Neuron (in vitro differentiated cells): ENCODE measurements around the gene SPEM1.

Source experiments
- H2AFZ ChIP-seq: one replicate; pipeline ENCODE4 v1.6.1; 2013; ENCODE audit warnings: low read depth, mild to moderate bottlenecking, inconsistent platforms, low read length, moderate library complexity
- H3K27me3 ChIP-seq: one replicate; pipeline ENCODE4 v1.6.1; 2013; ENCODE audit warnings: low read length; ENCODE audit not compliant: insufficient read depth
- H3K36me3 ChIP-seq: one replicate; pipeline ENCODE4 v1.6.1; 2013; ENCODE audit warnings: low read length; ENCODE audit not compliant: insufficient read depth
- H3K4me1 ChIP-seq: one replicate; pipeline ENCODE4 v1.6.1; 2013; ENCODE audit warnings: low read length; ENCODE audit not compliant: insufficient read depth
- H3K4me3 ChIP-seq: 2 replicates; pipeline ENCODE4 v1.5.1; 2013; ENCODE audit warnings: mild to moderate bottlenecking, low read length, moderate library complexity
- H3K9me3 ChIP-seq: one replicate; pipeline ENCODE4 v1.6.1; 2013; ENCODE audit warnings: low read length

The SPEM1 gene

GRCh38 chr17:7419819-7420610 is at the start of gene SPEM1:
TSS of gene SPEM1 (plus strand) at chr17:7420324. CDS start at chr17:7420385, 61 bp downstream.
- H2AFZ ChIP-seq, result no peak within 1 kb of the TSS
- H3K4me1 ChIP-seq, result peaks cover 39% of the 10 kb centered on the region
- no peaks in the 10 kb centered on the region for H3K27me3 ChIP-seq
- no peaks in the 10 kb centered on the region for H3K9me3 ChIP-seq
- H3K36me3 ChIP-seq, result peaks cover 21% of the 10 kb centered on the region
- no peak within 1 kb of the TSS for H3K4me3 ChIP-seq

- no peaks in the 10 kb centered on the region for H3K36me3 ChIP-seq
- no peak overlapping the region for H3K4me3 ChIP-seq
- H3K27me3 ChIP-seq, result no peaks in the 10 kb centered on the region
- no peak overlapping the region for H2AFZ ChIP-seq
- no peaks in the 10 kb centered on the region for H3K9me3 ChIP-seq
- H3K4me1 ChIP-seq, result peaks cover 6% of the 10 kb centered on the region
These were observed 49.3 kb upstream of the SPEM1 start for GRCh38 chr17:7370853-7371252.

GRCh38 chr17:7374353-7374752 is 45.8 kb upstream of the SPEM1 start:
- H3K9me3 ChIP-seq, result peaks cover 4% of the 10 kb centered on the region
- no peaks in the 10 kb centered on the region for H3K4me1 ChIP-seq
- H3K36me3 ChIP-seq, result no peaks in the 10 kb centered on the region
- H2AFZ ChIP-seq, result no peak overlapping the region
- H3K27me3 ChIP-seq, result peaks cover 3% of the 10 kb centered on the region
- no peak overlapping the region for H3K4me3 ChIP-seq

- peaks cover 21% of the 10 kb centered on the region for H3K9me3 ChIP-seq
- no peaks in the 10 kb centered on the region for H3K4me1 ChIP-seq
- H2AFZ ChIP-seq, result no peak overlapping the region
- no peaks in the 10 kb centered on the region for H3K36me3 ChIP-seq
- peaks cover 46% of the 10 kb centered on the region for H3K27me3 ChIP-seq
- no peak overlapping the region for H3K4me3 ChIP-seq
These were observed 41.0 kb upstream of the SPEM1 start for GRCh38 chr17:7379134-7379533.

GRCh38 chr17:7380321-7380720 is 39.8 kb upstream of the SPEM1 start:
- peaks cover 21% of the 10 kb centered on the region for H3K9me3 ChIP-seq
- no peaks in the 10 kb centered on the region for H3K4me1 ChIP-seq
- no peak overlapping the region for H3K4me3 ChIP-seq
- H3K36me3 ChIP-seq, result no peaks in the 10 kb centered on the region
- H3K27me3 ChIP-seq, result peaks cover 50% of the 10 kb centered on the region
- no peak overlapping the region for H2AFZ ChIP-seq

GRCh38 chr17:7380855-7381683 is 39.1 kb upstream of the SPEM1 start, which contains the start of gene TNK1:
TSS of gene TNK1 (plus strand) at chr17:7381089. CDS start at chr17:7382927, 1,838 bp downstream.
- H2AFZ ChIP-seq, result no peak within 1 kb of the TSS
- peaks cover 50% of the 10 kb centered on the region for H3K27me3 ChIP-seq
- peaks cover 21% of the 10 kb centered on the region for H3K9me3 ChIP-seq
- H3K4me1 ChIP-seq, result no peaks in the 10 kb centered on the region
- H3K4me3 ChIP-seq, result no peak within 1 kb of the TSS
- H3K36me3 ChIP-seq, result no peaks in the 10 kb centered on the region

GRCh38 chr17:7382901-7383300 is 37.2 kb upstream of the SPEM1 start:
- H3K4me1 ChIP-seq, result no peaks in the 10 kb centered on the region
- peaks cover 21% of the 10 kb centered on the region for H3K9me3 ChIP-seq
- peaks cover 50% of the 10 kb centered on the region for H3K27me3 ChIP-seq
- no peak overlapping the region for H2AFZ ChIP-seq
- H3K4me3 ChIP-seq, result no peak overlapping the region
- H3K36me3 ChIP-seq, result no peaks in the 10 kb centered on the region

- Histone ChIP-seq H3K4me1 (no peaks in the 10 kb centered on the region), H2AFZ (no peak overlapping the region), H3K4me3 (no peak overlapping the region), H3K27me3 (peaks cover 50% of the 10 kb centered on the region), H3K9me3 (peaks cover 21% of the 10 kb centered on the region), H3K36me3 (peaks cover 1% of the 10 kb centered on the region)
These were observed 36.8 kb upstream of the SPEM1 start for GRCh38 chr17:7383371-7383741.

GRCh38 chr17:7383742-7384488 is 36.2 kb upstream of the SPEM1 start:
- Histone ChIP-seq H3K27me3 (peaks cover 50% of the 10 kb centered on the region), H3K36me3 (peaks cover 6% of the 10 kb centered on the region), H3K4me3 (no peak overlapping the region), H3K4me1 (no peaks in the 10 kb centered on the region), H3K9me3 (peaks cover 21% of the 10 kb centered on the region), H2AFZ (no peak overlapping the region)

GRCh38 chr17:7384489-7385081 is 35.5 kb upstream of the SPEM1 start:
- H3K9me3 ChIP-seq, result peaks cover 15% of the 10 kb centered on the region
- peaks cover 45% of the 10 kb centered on the region for H3K27me3 ChIP-seq
- H3K36me3 ChIP-seq, result peaks cover 11% of the 10 kb centered on the region
- H3K4me1 ChIP-seq, result no peaks in the 10 kb centered on the region
- no peak overlapping the region for H3K4me3 ChIP-seq
- H2AFZ ChIP-seq, result no peak overlapping the region

GRCh38 chr17:7388856-7389255 is 31.3 kb upstream of the SPEM1 start:
- Histone ChIP-seq H3K27me3 (peaks cover 5% of the 10 kb centered on the region), H2AFZ (no peak overlapping the region), H3K9me3 (no peaks in the 10 kb centered on the region), H3K4me1 (peaks cover 2% of the 10 kb centered on the region), H3K36me3 (peaks cover 36% of the 10 kb centered on the region), H3K4me3 (no peak overlapping the region)

- H2AFZ ChIP-seq, result no peak overlapping the region
- H3K36me3 ChIP-seq, result peaks cover 36% of the 10 kb centered on the region
- peaks cover 11% of the 10 kb centered on the region for H3K4me1 ChIP-seq
- no peaks in the 10 kb centered on the region for H3K9me3 ChIP-seq
- H3K27me3 ChIP-seq, result no peaks in the 10 kb centered on the region
- no peak overlapping the region for H3K4me3 ChIP-seq
These were observed 29.9 kb upstream of the SPEM1 start for GRCh38 chr17:7389924-7390910.
